HG02610 (cell line): ENCODE measurements around the gene RBM4.

Experiments
- ATAC-seq: cut with Tn5 transposase; IDR thresholded peaks from one replicate; pipeline ENCODE4 v1.9.1; 2021; ENCODE audit warnings: mild to moderate bottlenecking, moderate library complexity; ENCODE audit not compliant: unreplicated experiment

The RBM4 gene

DNA sequence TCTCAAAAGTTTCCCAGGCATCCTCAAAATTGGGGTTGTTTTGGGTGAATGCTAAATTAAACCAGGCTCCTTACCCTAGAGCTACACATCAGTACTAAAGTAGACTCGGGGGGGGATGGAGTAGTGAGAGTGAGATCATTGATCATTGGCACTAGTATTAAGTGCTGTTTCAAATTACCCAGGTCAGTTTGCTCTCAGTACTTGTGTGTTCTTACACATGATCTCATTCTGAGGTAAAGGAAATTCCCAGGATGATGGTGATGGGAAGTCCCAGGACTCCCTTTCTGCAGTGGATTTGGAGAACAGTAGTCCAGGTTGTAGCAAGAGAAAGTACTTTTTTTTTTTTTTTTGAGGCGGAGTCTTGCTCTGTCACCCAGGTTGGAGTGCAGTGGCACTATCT is 12.5 kb downstream of the RBM4 start:
- ATAC-seq: no peak

- no peak for ATAC-seq
Observed at GRCh38 chr11:66652651-66653050, 14.1 kb downstream of the RBM4 start.

GRCh38 chr11:66653123-66653522 is 14.6 kb downstream of the RBM4 start:
- no peak for ATAC-seq

GRCh38 chr11:66659763-66660162 is 21.3 kb downstream of the RBM4 start:
- ATAC-seq: no peak

DNA sequence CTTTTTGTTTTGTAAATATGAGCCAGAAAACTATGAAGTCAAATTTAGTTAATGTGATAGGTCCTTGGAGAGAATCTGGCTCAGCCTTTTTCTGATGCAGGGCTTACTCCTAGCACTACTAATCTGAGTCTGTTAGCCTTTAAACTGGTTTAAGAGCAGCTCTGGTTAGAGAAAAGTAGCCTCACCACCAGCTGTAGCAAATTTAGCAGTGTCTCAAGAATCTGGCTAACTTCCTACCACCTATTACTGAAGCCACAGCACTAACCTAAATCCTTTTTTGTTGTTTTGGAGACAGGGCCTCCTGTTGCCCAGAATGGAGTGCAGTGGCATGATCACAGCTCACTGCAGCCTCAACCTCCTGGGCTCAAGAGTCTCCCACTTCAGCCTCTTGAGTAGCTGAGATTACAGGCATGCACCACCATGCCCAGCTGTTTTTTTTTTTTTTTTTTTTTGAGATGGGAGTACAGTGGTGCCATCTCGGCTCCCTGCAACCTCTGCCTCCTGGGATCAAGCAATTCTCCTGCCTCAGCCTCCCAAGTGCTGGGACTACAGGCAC is 25.3 kb downstream of the RBM4 start:
- ATAC-seq: no peak

DNA sequence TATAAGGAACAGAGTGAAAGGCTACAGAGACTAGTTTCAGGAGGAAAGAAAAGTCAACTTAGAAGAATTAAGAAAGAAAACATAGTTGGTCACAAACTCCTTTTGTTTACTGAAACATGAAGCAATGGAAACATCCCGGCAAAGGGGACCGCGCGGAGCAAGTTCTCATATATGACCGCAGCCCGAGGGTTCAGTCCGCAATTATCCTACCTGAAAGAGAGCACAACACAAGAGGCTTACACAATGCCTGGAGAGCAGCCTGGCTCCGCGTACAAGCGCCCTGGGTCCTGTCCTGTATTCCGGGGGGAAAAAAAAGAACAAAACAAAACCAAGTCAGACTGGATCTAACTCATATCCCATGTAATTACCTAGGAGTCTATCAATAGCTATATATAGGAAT is 26.9 kb downstream of the RBM4 start:
- ATAC-seq: no peak

DNA sequence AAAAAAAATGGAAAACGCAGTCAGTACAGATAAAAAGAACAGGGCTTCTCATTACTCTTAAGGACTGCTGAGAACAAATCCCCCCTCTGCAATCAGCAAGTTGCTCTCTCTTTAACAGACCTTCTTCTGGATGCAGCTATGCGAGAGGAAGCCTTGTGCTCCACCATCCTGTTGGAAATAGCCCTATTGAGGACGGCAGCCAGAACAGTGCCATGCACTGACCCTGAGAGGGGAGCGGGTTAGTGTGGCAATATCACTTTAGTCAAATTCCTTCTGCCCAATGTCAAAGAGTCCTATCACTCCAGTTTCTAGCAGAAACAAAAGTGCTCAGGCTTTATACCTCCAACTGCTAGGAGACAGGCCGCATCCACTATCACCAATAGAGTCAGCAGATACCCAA is 32.3 kb downstream of the RBM4 start:
- ATAC-seq: no peak

- ATAC-seq: no peak
Observed at GRCh38 chr11:66674964-66675602, 36.6 kb downstream of the RBM4 start.

- no peak for ATAC-seq
Observed at GRCh38 chr11:66676282-66676919, 37.9 kb downstream of the RBM4 start.

DNA sequence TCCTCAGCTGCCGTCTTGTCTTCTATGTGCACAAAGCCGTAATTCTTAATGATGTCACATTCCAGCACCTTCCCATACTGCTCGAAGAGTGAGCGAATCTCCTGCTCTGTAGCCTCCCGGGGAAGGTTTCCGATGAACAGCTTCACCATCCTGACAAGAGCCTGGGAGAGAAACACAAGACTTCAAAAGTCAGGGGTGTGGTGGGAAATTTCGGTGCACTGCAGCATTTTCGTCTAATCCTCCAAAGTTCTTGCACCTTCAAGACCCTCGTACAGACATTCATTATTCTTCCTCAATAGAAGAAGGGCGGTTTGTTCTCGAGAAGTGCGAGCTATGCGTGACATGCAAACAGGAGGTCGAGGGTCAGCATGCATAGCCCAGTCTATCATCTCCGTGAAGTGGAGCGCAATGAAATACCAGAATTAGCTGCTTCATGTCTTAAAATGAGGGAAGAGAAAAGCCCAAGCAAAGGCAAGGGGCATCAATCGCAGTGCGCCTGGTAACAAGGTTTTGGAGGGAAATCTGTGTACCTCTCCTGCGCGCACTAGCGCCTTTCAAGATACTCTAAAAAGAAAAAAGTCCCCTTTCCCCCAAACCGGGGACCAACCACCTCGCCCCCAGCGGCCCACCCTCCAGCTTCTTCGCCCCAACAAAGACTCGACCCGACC is 38.6 kb downstream of the RBM4 start:
- no peak for ATAC-seq

- peak; percentile 90 for ATAC-seq
Observed at GRCh38 chr11:66677599-66678375, 39.3 kb downstream of the RBM4 start, which contains the start of gene RBM4B. Gene RBM4B (minus strand): TSS chr11:66677887. CDS start chr11:66677079, 808 bp downstream.

GRCh38 chr11:66680966-66681645 is 42.6 kb downstream of the RBM4 start:
- ATAC-seq: no peak

GRCh38 chr11:66683877-66684276 is 45.4 kb downstream of the RBM4 start:
- no peak for ATAC-seq

- ATAC-seq: no peak
Observed at GRCh38 chr11:66684635-66685034, 46.1 kb downstream of the RBM4 start.

DNA sequence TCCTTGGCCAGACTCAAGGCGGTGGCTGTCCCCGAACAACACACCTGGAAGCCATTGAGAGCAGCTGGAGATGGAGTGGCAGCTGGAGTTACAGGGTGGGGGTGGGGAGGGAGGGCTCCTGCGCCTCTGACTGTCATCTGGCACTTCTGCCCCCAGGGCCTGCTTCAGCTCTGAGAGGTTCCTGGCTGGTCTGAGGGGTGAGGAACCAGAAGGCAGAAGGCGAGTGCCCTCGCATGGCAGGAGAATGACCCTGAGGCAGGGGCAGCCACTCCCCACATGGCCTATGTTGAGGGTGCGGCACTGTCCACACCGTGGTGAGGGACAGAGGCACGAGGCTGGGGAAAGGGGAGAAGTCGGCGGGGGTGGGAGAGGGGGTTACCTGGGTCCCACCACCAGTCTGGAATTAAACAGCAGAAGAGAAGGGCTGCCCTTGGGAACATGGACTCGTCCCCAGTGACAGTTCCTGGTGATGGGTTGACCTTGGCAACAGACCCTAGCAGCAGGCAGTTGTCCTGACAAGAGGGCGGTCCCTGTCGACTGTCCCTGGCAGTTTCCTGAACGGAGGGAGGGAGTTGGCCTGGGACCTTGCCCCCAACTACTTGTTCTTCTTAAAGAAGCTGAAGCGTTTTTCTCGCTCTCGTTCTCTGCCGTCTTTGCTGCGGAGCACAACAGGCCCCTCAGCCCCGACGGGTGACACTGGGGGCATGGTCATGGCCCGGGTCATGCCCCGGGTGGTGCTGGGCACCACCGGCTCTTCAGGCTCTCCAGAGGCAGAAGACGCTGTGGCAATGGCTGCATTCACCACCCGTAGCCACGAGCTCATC is 47.0 kb downstream of the RBM4 start:
- ATAC-seq: no peak

- ATAC-seq: no peak
Observed at GRCh38 chr11:66686100-66686785, 47.7 kb downstream of the RBM4 start.

- no peak for ATAC-seq
Observed at GRCh38 chr11:66686801-66687750, 48.6 kb downstream of the RBM4 start.

GRCh38 chr11:66687831-66688281 is 49.4 kb downstream of the RBM4 start:
- no peak for ATAC-seq
